ACHN (cell line): ENCODE data around the gene CHADL.

Experiments used
- DNase-seq: peaks from one replicate; pipeline ENCODE4 v3.0.0-alpha.2; 2015
- in situ Hi-C: cut with HindIII; loops from 2 replicates; pipeline ENCODE4 v1.10.0; 2017; ENCODE audit warnings: low sequenced_read_pairs, low pct_ligation_motif_present, low pct_unique_long_range_greater_than_20kb

CHADL gene

GRCh38 chr22:41240377-41241132 lies at the start of gene CHADL:
CHADL (minus strand) TSS chr22:41240931; CDS start chr22:41240881, 50 bp downstream.
- DNase-seq: no peak
- in situ Hi-C loops: no loop called here

DNA sequence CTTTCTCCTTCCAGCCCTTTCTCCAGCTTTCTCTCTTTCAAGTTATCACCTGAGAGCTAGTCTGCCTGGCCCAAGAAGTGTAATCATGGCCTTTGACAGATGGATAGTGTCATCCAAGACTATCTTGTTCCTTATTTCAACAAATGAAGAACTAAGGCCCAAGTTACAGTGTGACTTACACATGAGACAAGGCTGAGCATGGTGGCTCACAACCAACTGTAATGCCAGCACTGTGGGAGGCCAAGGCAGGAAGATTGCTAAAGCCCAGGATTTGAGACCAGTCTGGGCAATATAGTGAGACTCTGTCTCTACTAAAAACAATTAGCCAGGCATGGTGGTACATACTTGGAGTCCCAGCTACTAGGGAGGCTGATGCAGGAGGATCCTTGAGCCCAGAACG lies 48.9 kb upstream of the CHADL start:
- in situ Hi-C loops: no loop called here
- DNase-seq: no peak

DNA sequence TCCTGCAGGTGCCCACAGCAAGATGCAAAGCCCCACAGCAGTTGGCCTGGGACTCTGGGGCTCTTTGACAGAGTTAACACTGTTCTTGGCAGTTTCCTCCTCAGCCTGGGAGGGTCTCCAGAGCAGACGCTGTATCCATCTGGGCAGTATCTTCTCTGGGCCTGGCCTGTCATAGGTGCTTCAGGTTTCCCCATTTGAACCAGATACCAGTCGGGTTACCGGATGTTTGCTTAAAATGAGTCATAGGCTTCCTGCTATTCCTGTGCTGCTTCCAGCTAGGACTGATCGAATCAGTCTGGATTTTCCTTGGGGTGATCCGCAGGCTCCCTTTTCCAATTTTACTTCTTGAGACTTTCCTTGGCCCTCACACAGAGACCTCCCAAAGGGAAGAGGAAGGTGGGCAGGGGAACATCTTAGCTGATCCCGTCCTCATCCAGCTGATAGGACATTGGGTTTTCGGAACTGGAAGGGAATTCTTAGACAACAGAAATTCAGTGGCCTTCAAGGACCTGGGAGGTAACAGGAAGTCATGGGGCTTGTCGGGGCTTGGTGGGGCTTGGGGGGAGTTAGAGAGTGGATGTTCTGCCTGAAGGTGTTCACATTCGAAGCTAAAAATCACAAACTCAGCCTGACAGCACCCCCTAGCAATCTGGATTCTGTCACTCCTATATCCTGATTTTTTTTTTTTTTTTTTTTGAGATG lies 47.7 kb upstream of the CHADL start:
- peak; percentile 80 for DNase-seq
- in situ Hi-C loops: no loop called here

DNA sequence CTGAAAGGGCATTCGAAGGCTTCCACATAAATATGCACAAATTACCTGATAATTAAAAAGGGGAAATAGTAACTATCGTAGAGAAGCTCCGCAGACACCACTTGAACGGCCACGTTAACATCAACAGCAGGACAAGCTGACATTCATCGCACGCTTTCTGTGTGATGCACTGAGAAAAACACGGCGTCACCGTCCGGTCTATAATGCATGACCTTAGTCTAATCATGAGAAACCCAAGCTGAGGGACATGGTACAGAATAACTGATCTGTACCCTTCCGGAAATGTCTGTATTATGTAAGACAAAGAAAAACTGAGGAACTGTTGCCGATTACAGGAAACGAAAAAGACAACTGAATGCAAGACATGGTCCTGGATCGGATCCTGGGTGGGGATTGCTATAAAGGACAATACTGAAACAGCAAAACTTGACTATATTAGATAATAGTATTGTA lies 45.9 kb upstream of the CHADL start:
- DNase-seq: peak; percentile 37
- in situ Hi-C loops: no loop called here

DNA sequence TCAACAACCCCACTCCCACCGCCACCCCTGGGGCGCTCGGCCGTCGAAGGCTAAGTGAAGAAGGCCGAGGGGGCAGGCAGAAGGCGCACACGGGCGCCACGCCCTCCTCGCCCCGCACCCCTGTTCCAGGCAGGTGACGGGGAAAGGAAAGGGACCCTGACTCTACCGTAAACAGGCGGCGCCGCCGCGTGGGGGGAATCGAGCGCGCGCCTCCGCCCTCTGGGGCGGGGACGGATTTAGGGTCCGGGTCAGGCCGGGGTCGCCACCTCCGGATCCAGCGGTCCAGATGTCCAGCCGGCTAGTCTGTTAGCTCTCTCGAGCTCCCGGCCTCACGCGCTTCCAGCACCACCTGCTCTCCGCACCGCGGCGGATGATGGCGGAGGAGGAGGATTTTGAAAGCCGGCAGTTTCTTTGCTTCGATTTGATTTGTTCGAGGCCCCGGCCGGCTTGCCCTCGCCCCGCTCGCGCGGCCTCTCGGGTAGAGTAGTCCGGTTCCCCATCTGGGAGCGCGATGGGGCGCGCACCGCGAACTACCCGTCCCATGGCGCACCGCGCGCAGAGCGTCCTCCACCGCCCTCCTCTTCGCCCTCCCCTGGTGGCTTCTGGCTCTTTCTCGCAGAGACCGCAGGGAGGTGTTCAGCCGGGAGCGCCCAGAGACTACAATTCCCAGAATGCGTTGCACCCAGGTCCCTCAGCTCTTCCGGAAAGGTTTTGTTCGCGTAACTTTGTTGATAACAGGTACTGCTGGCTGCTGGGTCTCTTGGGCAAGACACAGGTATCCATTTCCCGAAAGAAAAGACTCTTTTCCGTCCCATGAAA lies 45.3 kb upstream of the CHADL start, which contains the start of gene RANGAP1:
Gene RANGAP1 (minus strand): TSS at position 368 of the 819 bp plus-strand sequence. CDS start 5,143 bp downstream, outside the sequence.
- in situ Hi-C loops: no loop called here

DNA sequence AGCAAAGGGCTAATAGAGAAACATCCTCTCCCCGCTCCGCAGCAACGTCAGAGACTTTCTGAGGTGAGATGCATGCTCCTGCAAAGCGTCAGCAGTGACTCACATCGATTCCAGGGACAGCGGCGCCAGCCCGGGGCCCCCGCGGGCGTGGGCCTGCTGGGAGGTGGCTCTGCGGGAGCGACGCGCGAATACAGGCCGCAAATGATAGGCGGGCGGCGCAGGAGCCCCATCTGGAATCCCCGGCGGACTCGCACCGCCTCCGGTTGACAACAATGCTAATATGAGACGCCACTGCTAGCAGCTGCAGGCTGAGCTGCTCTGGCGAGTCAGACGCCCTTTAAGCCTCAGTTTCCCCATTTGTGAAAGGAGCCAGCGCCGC lies 44.7 kb upstream of the CHADL start:
- peak; percentile 86 for DNase-seq
- in situ Hi-C loops: no loop called here

More for the DNA sequence above, 45.3 kb upstream of the CHADL start, which contains the start of gene RANGAP1:
- peak; percentile 97 for DNase-seq

- in situ Hi-C loops: no loop called here
These were observed 43.7 kb upstream of the CHADL start for GRCh38 chr22:41284465-41284864.

DNA sequence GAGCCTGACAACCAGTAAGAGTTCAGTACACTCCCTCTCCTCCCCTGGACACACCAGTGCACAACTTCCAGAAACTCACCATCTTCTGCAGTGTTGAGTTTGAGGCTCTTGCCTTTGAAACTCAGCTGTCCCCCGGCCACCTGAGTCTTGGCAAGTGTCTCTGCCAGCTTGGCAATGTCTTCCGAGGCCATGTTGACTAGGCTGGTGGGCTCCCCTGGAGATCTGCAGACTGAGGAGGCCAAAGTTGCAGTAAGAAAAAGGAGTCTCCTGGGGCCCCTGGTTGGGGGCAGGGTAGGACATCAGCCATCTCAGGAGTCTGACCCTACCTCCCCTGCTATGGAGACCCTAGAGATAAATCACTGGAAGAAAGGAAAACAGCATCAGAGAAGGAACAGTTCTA lies 40.1 kb upstream of the CHADL start:
- no peak for DNase-seq
- in situ Hi-C loops: no loop called here

More at GRCh38 chr22:41284465-41284864, 43.7 kb upstream of the CHADL start:
- DNase-seq: no peak

- in situ Hi-C loops: no loop called here
- no peak for DNase-seq
These were observed 39.3 kb upstream of the CHADL start for GRCh38 chr22:41280065-41280464.

- DNase-seq: no peak
- in situ Hi-C loops: no loop called here
These were observed 34.1 kb upstream of the CHADL start for GRCh38 chr22:41274856-41275255.

DNA sequence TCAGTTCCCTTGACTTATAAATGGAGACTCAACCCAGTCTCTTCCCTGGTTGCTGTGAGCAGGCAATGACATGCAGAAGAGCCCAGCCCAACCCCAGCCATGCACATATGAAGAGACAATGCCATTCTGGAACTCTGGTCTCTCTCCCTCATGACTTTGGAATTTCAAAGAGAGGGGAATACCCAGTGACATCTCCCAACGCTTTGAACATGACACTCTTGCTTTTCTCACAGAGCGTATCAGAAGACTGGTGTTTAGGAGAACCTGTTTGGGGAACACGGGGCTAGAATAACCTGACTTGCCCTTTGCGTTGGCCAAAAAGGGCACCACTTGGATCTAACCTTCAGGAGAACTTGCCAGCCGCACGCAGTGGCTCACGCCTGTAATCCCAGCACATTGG lies 32.4 kb upstream of the CHADL start:
- DNase-seq: no peak
- in situ Hi-C loops: no loop called here

DNA sequence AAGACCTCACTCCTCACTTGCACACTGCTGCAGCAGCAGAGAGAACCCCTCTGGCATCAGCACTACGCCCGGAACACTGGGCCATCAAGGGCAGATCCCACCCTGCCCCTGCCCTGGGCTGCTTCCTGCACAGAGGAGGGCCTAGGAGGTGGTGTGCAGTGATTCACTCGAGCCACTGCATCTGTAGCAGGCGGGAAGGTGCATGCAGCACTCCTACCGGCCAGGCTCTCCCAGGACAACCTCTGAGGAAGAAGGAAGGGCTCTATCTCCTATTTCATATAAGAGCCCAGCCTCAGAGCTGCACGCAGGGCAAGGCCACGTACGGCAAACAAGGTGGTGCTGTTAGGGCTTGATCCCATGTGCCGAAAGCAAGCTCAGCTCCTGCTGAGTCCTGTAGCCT lies 31.1 kb upstream of the CHADL start:
- in situ Hi-C loops: no loop called here
- DNase-seq: no peak

DNA sequence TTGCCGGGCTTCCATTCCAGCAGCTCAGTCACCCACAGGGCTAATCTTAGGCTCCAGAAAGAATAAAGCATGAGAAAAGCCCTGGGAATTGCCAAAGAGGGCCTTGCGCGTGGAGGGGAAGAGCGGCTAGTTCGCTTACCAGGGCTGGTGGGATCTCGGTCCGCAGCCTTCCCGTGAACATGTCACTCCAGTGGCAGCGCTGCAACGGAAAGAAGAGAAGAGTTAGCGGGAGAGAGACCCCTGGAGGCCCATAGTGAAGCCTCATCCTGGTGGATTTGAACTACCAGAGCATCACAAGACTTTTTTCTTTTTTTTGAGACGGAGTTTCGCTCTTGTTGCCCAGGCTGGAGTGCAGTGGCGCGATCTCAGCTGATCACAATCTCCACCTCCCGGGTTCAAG lies 27.2 kb upstream of the CHADL start:
- in situ Hi-C loops: no loop called here
- no peak for DNase-seq

DNA sequence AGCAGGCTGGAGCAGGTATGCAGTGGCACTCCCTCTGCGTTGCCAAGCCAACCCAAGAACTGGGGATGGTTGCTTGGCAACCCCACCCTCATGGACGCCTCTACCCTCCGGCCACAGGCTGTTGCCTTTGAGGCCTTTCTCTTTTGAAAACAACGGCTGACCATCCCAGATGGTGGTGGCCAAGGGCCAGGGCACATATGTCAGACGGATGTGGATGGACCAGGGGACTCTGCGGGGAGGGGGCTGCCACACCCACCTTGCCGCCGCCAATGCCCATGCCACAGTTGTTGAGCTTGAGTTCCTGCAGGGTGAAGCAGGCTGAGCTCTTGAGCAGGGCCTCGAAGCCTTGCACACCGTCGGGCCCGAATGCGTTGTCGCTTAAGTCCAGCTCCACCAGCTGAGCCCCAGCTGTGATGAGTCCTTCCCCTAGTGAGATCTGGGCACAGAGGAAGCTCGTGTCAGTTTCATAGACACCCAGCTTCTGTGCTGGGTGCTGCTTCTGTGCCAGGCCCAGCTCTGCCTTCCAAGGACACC lies 23.7 kb upstream of the CHADL start:
- in situ Hi-C loops: no loop called here

DNA sequence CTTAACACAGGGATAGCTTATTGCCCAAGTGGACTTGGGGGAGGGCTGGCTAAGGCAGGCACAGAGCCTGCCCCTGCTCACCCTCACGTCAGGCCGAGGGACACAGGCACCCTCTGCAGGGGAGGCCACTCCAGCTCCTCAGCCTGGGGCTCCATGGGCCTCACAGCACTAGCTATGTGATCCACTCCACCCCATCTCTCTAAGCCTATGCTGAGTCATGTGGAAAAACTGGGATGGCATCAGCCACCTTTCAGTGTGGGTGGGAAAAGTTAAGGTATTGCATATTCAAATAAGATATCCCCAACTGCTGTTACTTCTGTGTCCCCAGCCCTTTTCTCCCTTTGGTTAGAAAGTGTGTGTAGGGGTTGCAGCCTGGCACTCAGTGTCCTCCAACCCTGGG lies 23.0 kb upstream of the CHADL start:
- no peak for DNase-seq
- in situ Hi-C loops: no loop called here

More for the DNA sequence above, 23.7 kb upstream of the CHADL start:
- DNase-seq: no peak

DNA sequence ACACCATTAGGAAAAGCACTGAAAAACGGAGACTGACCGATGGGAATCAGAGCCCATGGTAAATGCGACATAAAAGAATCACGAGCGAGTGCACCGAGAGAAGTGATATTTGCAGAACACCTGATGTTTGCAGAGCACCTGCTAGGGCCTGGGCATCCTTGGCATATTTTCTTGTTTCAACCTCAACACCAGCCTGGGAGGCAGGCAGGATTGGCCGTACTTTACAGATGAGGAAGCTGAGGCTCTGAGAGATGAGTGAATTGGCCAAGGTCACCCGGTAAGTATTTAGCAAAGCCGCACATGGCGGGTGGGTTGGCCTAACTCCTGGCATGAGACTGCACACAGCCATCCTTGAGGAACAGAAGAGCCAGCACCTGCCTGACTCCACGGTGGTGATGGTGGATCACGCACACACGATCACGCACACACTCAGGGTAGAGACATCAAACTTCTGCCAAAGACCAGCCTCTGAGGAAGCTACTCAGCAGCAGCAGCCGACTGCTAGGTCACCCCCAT lies 21.6 kb upstream of the CHADL start:
- no peak for DNase-seq
- in situ Hi-C loops: no loop called here

DNA sequence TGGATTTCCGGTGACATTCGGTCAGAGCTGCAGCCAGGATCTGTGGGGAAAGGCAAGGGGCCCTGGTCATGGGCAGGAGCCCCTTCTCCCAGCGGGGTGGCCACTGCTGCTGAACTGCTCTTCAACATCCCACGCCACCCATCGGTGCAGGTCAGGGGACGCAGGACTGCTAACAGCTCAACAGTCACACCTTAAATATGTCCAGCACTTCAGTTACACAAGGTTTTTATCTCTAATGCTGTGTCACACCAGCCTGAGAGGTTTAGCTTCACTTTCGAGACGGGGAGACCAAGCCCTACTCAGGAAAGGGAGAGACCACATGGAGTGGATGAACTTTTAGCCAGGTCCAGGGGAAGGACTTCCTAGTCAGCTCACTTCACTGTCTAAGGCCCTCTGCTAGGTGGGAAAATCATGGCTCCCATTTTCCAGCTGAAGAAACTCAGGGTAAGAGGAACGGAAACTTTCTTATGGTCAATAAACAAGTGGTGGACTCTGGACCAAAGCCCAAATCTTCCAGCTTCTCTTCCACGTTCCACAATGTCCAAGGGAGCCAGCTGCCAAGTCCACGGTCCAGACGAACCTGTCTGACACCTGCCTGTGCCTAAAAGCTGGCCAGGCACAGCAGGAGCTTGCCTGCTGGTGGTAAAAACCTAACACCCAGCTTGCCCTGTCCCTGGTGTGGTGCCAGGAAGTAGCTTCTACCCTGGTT lies 21.0 kb upstream of the CHADL start:
- in situ Hi-C loops: no loop called here

DNA sequence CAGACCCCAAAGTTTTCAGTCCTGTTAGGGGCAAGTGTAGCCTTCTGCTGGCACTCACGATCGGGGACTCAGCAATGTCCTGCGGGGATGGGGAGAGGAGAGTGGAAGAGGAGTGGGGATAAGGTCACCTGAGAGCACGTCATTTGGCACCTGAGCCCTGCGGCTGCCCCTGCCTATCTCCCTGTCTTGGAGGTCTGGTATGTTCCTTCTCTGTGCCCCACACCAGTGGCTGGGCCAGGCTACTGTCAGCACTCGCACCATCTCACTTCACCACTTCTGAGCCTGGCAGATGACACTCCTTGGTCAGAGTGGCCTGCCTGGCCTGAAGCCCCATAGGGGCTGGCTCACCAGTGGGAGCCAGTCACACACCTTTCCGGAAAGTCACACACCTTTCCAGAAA lies 20.1 kb upstream of the CHADL start:
- DNase-seq: no peak
- in situ Hi-C loops: no loop called here

More for the DNA sequence above, 21.0 kb upstream of the CHADL start:
- DNase-seq: no peak
